Liver (tissue), 3 donors: ENCODE data around the gene EIF4E2.

ENCODE experiments used
- FOXA1 ChIP-seq: IDR thresholded peaks from 2 replicates; pipeline ENCODE4 v1.6.1; 2016; ENCODE audit warnings: antibody characterized with exemption
- JUND ChIP-seq, 2 donors: IDR thresholded peaks; 2 replicates each; pipeline ENCODE4 v1.6.1; 2016; ENCODE audit warnings: antibody characterized with exemption in 2 of 2
- RAD21 ChIP-seq, 2 donors: IDR thresholded peaks; 2 replicates each; pipeline ENCODE4 v1.6.1; 2016; ENCODE audit warnings: antibody characterized with exemption in 2 of 2, mild to moderate bottlenecking in 2 of 2
- RXRA ChIP-seq, 2 donors: IDR thresholded peaks; 2 replicates each; pipeline ENCODE4 v1.6.1; 2017 to 2018; ENCODE audit warnings: antibody characterized with exemption in 2 of 2, mild to moderate bottlenecking in 1 of 2
- YY1 ChIP-seq: IDR thresholded peaks from 2 replicates; pipeline ENCODE4 v1.6.1; 2016; ENCODE audit warnings: antibody characterized with exemption, mild to moderate bottlenecking
- TF ChIP-seq, protein P1 (sequence below): fragments of 150-350 bp; IDR thresholded peaks from 2 replicates; pipeline ENCODE4 v1.5.1; 2017; ENCODE audit warnings: improper control_type of control experiment, low read depth, low read length; ENCODE audit not compliant: missing input control
- TF ChIP-seq, protein P2 (sequence below): IDR thresholded peaks from 2 replicates; pipeline ENCODE4 v1.6.1; 2016; ENCODE audit warnings: antibody characterized with exemption, mild to moderate bottlenecking
- TF ChIP-seq, protein P3 (sequence below): IDR thresholded peaks from 2 replicates; pipeline ENCODE4 v1.6.1; 2016; ENCODE audit warnings: antibody characterized with exemption
- TF ChIP-seq, protein P4 (sequence below): IDR thresholded peaks from 2 replicates; pipeline ENCODE4 v1.6.1; 2016; ENCODE audit warnings: antibody characterized with exemption
- donor health status: healthy.
- donor health status: healthy.

DNA sequence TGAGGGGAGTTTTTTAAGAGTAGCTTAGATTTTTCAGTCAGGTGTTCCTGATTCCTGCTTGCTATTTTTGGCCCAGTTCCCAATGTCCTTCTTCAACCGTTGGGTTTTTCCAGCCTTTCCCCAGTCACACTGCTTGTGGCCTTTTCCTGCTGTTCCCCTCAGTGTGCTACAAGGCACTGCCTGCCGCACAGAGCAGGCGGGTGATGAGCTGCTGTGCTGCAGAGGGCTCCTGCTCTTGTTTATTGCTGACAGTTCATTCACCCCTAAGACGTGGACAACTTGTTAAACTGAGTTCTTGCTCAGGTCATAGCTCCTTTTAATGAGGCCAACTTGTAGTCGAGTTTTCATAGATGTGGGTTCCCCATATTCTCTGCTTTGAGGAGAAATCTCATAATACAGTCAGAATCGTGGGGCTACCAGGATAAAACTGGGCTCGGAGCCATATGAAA, 20.6 kb downstream of the EIF4E2 start:
- TF ChIP-seq RAD21 (IDR thresholded peaks at IDR 0.05): no peak
- TF ChIP-seq, protein P1, sequence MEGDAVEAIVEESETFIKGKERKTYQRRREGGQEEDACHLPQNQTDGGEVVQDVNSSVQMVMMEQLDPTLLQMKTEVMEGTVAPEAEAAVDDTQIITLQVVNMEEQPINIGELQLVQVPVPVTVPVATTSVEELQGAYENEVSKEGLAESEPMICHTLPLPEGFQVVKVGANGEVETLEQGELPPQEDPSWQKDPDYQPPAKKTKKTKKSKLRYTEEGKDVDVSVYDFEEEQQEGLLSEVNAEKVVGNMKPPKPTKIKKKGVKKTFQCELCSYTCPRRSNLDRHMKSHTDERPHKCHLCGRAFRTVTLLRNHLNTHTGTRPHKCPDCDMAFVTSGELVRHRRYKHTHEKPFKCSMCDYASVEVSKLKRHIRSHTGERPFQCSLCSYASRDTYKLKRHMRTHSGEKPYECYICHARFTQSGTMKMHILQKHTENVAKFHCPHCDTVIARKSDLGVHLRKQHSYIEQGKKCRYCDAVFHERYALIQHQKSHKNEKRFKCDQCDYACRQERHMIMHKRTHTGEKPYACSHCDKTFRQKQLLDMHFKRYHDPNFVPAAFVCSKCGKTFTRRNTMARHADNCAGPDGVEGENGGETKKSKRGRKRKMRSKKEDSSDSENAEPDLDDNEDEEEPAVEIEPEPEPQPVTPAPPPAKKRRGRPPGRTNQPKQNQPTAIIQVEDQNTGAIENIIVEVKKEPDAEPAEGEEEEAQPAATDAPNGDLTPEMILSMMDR: no peak
- TF ChIP-seq, protein P2, sequence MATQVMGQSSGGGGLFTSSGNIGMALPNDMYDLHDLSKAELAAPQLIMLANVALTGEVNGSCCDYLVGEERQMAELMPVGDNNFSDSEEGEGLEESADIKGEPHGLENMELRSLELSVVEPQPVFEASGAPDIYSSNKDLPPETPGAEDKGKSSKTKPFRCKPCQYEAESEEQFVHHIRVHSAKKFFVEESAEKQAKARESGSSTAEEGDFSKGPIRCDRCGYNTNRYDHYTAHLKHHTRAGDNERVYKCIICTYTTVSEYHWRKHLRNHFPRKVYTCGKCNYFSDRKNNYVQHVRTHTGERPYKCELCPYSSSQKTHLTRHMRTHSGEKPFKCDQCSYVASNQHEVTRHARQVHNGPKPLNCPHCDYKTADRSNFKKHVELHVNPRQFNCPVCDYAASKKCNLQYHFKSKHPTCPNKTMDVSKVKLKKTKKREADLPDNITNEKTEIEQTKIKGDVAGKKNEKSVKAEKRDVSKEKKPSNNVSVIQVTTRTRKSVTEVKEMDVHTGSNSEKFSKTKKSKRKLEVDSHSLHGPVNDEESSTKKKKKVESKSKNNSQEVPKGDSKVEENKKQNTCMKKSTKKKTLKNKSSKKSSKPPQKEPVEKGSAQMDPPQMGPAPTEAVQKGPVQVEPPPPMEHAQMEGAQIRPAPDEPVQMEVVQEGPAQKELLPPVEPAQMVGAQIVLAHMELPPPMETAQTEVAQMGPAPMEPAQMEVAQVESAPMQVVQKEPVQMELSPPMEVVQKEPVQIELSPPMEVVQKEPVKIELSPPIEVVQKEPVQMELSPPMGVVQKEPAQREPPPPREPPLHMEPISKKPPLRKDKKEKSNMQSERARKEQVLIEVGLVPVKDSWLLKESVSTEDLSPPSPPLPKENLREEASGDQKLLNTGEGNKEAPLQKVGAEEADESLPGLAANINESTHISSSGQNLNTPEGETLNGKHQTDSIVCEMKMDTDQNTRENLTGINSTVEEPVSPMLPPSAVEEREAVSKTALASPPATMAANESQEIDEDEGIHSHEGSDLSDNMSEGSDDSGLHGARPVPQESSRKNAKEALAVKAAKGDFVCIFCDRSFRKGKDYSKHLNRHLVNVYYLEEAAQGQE: no peak
- no peak for TF ChIP-seq JUND (IDR thresholded peaks at IDR 0.05)
- TF ChIP-seq, protein P3, sequence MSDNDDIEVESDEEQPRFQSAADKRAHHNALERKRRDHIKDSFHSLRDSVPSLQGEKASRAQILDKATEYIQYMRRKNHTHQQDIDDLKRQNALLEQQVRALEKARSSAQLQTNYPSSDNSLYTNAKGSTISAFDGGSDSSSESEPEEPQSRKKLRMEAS: no peak
- peak; percentile 70 to 77 for TF ChIP-seq RXRA (IDR thresholded peaks at IDR 0.05)
- TF ChIP-seq FOXA1: no peak
- TF ChIP-seq, protein P4, sequence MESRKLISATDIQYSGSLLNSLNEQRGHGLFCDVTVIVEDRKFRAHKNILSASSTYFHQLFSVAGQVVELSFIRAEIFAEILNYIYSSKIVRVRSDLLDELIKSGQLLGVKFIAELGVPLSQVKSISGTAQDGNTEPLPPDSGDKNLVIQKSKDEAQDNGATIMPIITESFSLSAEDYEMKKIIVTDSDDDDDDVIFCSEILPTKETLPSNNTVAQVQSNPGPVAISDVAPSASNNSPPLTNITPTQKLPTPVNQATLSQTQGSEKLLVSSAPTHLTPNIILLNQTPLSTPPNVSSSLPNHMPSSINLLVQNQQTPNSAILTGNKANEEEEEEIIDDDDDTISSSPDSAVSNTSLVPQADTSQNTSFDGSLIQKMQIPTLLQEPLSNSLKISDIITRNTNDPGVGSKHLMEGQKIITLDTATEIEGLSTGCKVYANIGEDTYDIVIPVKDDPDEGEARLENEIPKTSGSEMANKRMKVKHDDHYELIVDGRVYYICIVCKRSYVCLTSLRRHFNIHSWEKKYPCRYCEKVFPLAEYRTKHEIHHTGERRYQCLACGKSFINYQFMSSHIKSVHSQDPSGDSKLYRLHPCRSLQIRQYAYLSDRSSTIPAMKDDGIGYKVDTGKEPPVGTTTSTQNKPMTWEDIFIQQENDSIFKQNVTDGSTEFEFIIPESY: no peak
- TF ChIP-seq YY1: no peak
